NCI-H187 treated with DMSO at 0.1 percent for 48 hours (cell line): ENCODE measurements around the gene NUMA1.
A peak's percentile ranks its signal among the peaks of the same experiment; 100 is the strongest.

Source experiments
- DNase-seq: peaks from one replicate; lab custom pipeline; 2025; lab: John Stamatoyannopoulos, UW

Gene NUMA1

GRCh38 chr11:72080326-72081183, at the start of gene NUMA1, which contains the start of gene LRRC51:
NUMA1 (minus strand) TSS chr11:72080542; CDS start chr11:72035943, 44,599 bp downstream.
LRRC51 (plus strand) TSS chr11:72080850; CDS start chr11:72089084, 8,234 bp downstream.
- DNase-seq, result peak; percentile 99

- no peak for DNase-seq
Observed at GRCh38 chr11:72129381-72129780, 49.0 kb upstream of the NUMA1 start.

GRCh38 chr11:72127923-72128322, 47.6 kb upstream of the NUMA1 start:
- DNase-seq, result no peak

- no peak for DNase-seq
Observed at GRCh38 chr11:72125956-72126355, 45.6 kb upstream of the NUMA1 start.

- no peak for DNase-seq
Observed at GRCh38 chr11:72124046-72124445, 43.7 kb upstream of the NUMA1 start.

GRCh38 chr11:72123117-72123653, 42.8 kb upstream of the NUMA1 start:
- DNase-seq, result no peak

GRCh38 chr11:72122607-72123006, 42.3 kb upstream of the NUMA1 start:
- DNase-seq, result no peak

- DNase-seq, result no peak
Observed at GRCh38 chr11:72120930-72121329, 40.6 kb upstream of the NUMA1 start.

GRCh38 chr11:72119198-72119597, 38.9 kb upstream of the NUMA1 start:
- DNase-seq, result no peak

- DNase-seq, result no peak
Observed at GRCh38 chr11:72116019-72116755, 35.8 kb upstream of the NUMA1 start.

GRCh38 chr11:72114570-72114969, 34.2 kb upstream of the NUMA1 start:
- no peak for DNase-seq

GRCh38 chr11:72112978-72113808, 32.9 kb upstream of the NUMA1 start:
- no peak for DNase-seq

GRCh38 chr11:72112143-72112977, 32.0 kb upstream of the NUMA1 start, which contains the start of gene ANAPC15:
ANAPC15 (minus strand) TSS chr11:72112695; CDS start chr11:72111276, 1,419 bp downstream.
- DNase-seq, result peak; percentile 98

GRCh38 chr11:72111300-72112142, 31.2 kb upstream of the NUMA1 start:
- no peak for DNase-seq

- DNase-seq, result no peak
Observed at GRCh38 chr11:72105888-72106287, 25.5 kb upstream of the NUMA1 start, which contains the start of gene TOMT. TOMT (plus strand) TSS chr11:72105924; CDS start chr11:72105952, 28 bp downstream.

GRCh38 chr11:72103754-72104167, 23.4 kb upstream of the NUMA1 start:
- no peak for DNase-seq

GRCh38 chr11:72102946-72103753, 22.8 kb upstream of the NUMA1 start, which contains the start of gene LAMTOR1:
LAMTOR1 (minus strand) TSS chr11:72103297; CDS start chr11:72103224, 73 bp downstream.
- DNase-seq, result peak; percentile 77

GRCh38 chr11:72102631-72102945, 22.2 kb upstream of the NUMA1 start:
- no peak for DNase-seq

GRCh38 chr11:72102162-72102561, 21.8 kb upstream of the NUMA1 start:
- DNase-seq, result no peak
